Glomerular visceral epithelial cell (primary cell): ENCODE measurements around the gene GAPDHS.

Experiments
- DNase-seq: peaks from one replicate; pipeline ENCODE4 v3.0.0-alpha.2; 2016; ENCODE audit errors: extremely low spot score

GAPDHS gene

GRCh38 chr19:35557539-35558399, 24.5 kb downstream of the GAPDHS start:
- no peak for DNase-seq

- no peak for DNase-seq
Measured at GRCh38 chr19:35558400-35559280, 25.4 kb downstream of the GAPDHS start.

- DNase-seq, result no peak
Measured at GRCh38 chr19:35559281-35559659, 26.0 kb downstream of the GAPDHS start.

GRCh38 chr19:35559781-35560180, 26.5 kb downstream of the GAPDHS start:
- no peak for DNase-seq

- no peak for DNase-seq
Measured at GRCh38 chr19:35560271-35560670, 27.0 kb downstream of the GAPDHS start.

- DNase-seq, result no peak
Measured at GRCh38 chr19:35560677-35561076, 27.4 kb downstream of the GAPDHS start.

GRCh38 chr19:35561436-35561835, 28.2 kb downstream of the GAPDHS start:
- DNase-seq, result no peak

GRCh38 chr19:35562336-35562735, 29.1 kb downstream of the GAPDHS start:
- DNase-seq, result no peak

GRCh38 chr19:35562776-35563175, 29.5 kb downstream of the GAPDHS start:
- DNase-seq, result no peak

GRCh38 chr19:35563207-35563829, 30.1 kb downstream of the GAPDHS start, which contains the start of gene ATP4A:
ATP4A (minus strand) TSS chr19:35563658; CDS start chr19:35563629, 29 bp downstream.
- DNase-seq, result no peak

GRCh38 chr19:35565016-35565856, 32.0 kb downstream of the GAPDHS start:
- DNase-seq, result no peak

- DNase-seq, result no peak
Measured at GRCh38 chr19:35566738-35567137, 33.5 kb downstream of the GAPDHS start.

GRCh38 chr19:35569281-35569781, 36.1 kb downstream of the GAPDHS start:
- DNase-seq, result no peak

GRCh38 chr19:35571406-35571965, 38.2 kb downstream of the GAPDHS start:
- DNase-seq, result no peak

- no peak for DNase-seq
Measured at GRCh38 chr19:35577918-35578317, 44.7 kb downstream of the GAPDHS start.

GRCh38 chr19:35578707-35579106, 45.5 kb downstream of the GAPDHS start:
- no peak for DNase-seq

- no peak for DNase-seq
Measured at GRCh38 chr19:35582760-35583159, 49.5 kb downstream of the GAPDHS start.

- DNase-seq, result no peak
Measured at GRCh38 chr19:35585848-35586247, 52.6 kb downstream of the GAPDHS start, which contains the start of gene PMIS2. PMIS2 (plus strand) TSS chr19:35586173; CDS start chr19:35586260, 87 bp downstream.

GRCh38 chr19:35587321-35587720, 54.1 kb downstream of the GAPDHS start:
- DNase-seq, result no peak

GRCh38 chr19:35590875-35591274, 57.6 kb downstream of the GAPDHS start:
- no peak for DNase-seq

- no peak for DNase-seq
Measured at GRCh38 chr19:35592226-35592625, 59.0 kb downstream of the GAPDHS start.
